GM19395 (cell line): ENCODE data around the gene CDC20B.

ENCODE experiments used
- ATAC-seq: cut with Tn5 transposase; IDR thresholded peaks from one replicate; pipeline ENCODE4 v1.9.1; 2021; ENCODE audit warnings: mild to moderate bottlenecking, moderate library complexity; ENCODE audit not compliant: unreplicated experiment

The CDC20B gene

GRCh38 chr5:55172937-55173686 lies at the start of gene CDC20B:
TSS of gene CDC20B (minus strand) at chr5:55173177. CDS start at chr5:55173000, 177 bp downstream.
- ATAC-seq = peak; percentile 80

- no peak for ATAC-seq
Measured at GRCh38 chr5:55222092-55222984, 49.4 kb upstream of the CDC20B start.

GRCh38 chr5:55220433-55221185 lies 47.6 kb upstream of the CDC20B start:
- ATAC-seq = no peak

- no peak for ATAC-seq
Measured at GRCh38 chr5:55219770-55220169, 46.8 kb upstream of the CDC20B start.

- ATAC-seq = no peak
Measured at GRCh38 chr5:55218967-55219366, 46.0 kb upstream of the CDC20B start.

- ATAC-seq = no peak
Measured at GRCh38 chr5:55211184-55211874, 38.4 kb upstream of the CDC20B start.

- ATAC-seq = no peak
Measured at GRCh38 chr5:55205001-55205400, 32.0 kb upstream of the CDC20B start.

GRCh38 chr5:55191165-55191564 lies 18.2 kb upstream of the CDC20B start:
- no peak for ATAC-seq

GRCh38 chr5:55188656-55189540 lies 15.9 kb upstream of the CDC20B start:
- ATAC-seq = no peak

GRCh38 chr5:55187370-55187769 lies 14.4 kb upstream of the CDC20B start:
- no peak for ATAC-seq

GRCh38 chr5:55180016-55180415 lies 7.0 kb upstream of the CDC20B start:
- ATAC-seq = no peak

- ATAC-seq = no peak
Measured at GRCh38 chr5:55177078-55177477, 4.1 kb upstream of the CDC20B start.

GRCh38 chr5:55176176-55176818 lies 3.3 kb upstream of the CDC20B start:
- ATAC-seq = no peak

GRCh38 chr5:55175781-55176175 lies 2.8 kb upstream of the CDC20B start:
- ATAC-seq = no peak

GRCh38 chr5:55173687-55174230 lies 782 bp upstream of the CDC20B start:
- ATAC-seq = peak; percentile 21

GRCh38 chr5:55172051-55172899 lies 702 bp downstream of the CDC20B start:
- peak; percentile 75 for ATAC-seq

GRCh38 chr5:55171471-55171870 lies 1.5 kb downstream of the CDC20B start:
- no peak for ATAC-seq

GRCh38 chr5:55162666-55163065 lies 10.3 kb downstream of the CDC20B start:
- no peak for ATAC-seq
